Activated B cell treated with CpG ODN at 0.5 μM for 24 hours (primary cell): Measurements from ENCODE around the gene SLC35F4. TPM values are rescaled to one million over a fixed set of nuclear protein-coding genes. Genes with fewer than 3 reads are reported as not detected.

ENCODE experiments used
- ATAC-seq: fragments of 200-7000 bp; cut with Tn5 transposase; one replicate; pipeline ENCODE4 v1.10.0; 2021; ENCODE audit warnings: low read depth, mild to moderate bottlenecking, moderate library complexity
- CTCF ChIA-PET: fragments of 350-600 bp; sonication (Branson Sonifier 250); formaldehyde crosslinking; loops from one replicate; lab custom pipeline; 2021; ENCODE audit warnings: antibody characterized with exemption; lab: Charles Lee
- POLR2A ChIA-PET: fragments of 350-600 bp; sonication (Branson Sonifier 250); formaldehyde crosslinking; loops from one replicate; lab custom pipeline; 2021; ENCODE audit warnings: antibody characterized with exemption; lab: Charles Lee
- DNase-seq: peaks from one replicate; pipeline ENCODE4 v3.0.0; 2022
- H3K27ac Mint-ChIP-seq: one replicate; pipeline ENCODE4 v1.8.0; 2020; ENCODE audit warnings: mixed read lengths
- H3K27me3 Mint-ChIP-seq: one replicate; pipeline ENCODE4 v1.8.0; 2021; ENCODE audit warnings: mixed read lengths
- H3K36me3 Mint-ChIP-seq: one replicate; pipeline ENCODE4 v1.8.0; 2021; ENCODE audit warnings: low read depth, mixed read lengths
- H3K4me1 Mint-ChIP-seq: one replicate; pipeline ENCODE4 v1.8.0; 2021; ENCODE audit warnings: mixed read lengths
- H3K4me3 Mint-ChIP-seq: one replicate; pipeline ENCODE4 v1.8.0; 2020; ENCODE audit warnings: mild to moderate bottlenecking, mixed read lengths
- H3K9me3 Mint-ChIP-seq: one replicate; pipeline ENCODE4 v1.8.0; 2020; ENCODE audit warnings: mixed read lengths
- CTCF ChIP-seq: fragments of 200-600 bp; IDR thresholded peaks from one replicate; pipeline ENCODE4 v1.8.0; 2022; ENCODE audit warnings: antibody characterized with exemption, mild to moderate bottlenecking
- intact Hi-C: fragments of 100-400 bp; cut with micrococcal nuclease; formaldehyde crosslinking; loops from one replicate; pipeline ENCODE4 v1.15.1; 2024
- total RNA-seq: library from RNA; stranded (reverse); gene quantifications from 2 replicates; pipeline ENCODE4 v1.2.3, GENCODE V29; 2022

The SLC35F4 gene
- total RNA-seq, 1 donor from 2014 or later: not detected

- CTCF ChIA-PET: no interaction called here
- POLR2A ChIA-PET: no interaction called here
- Mint-ChIP-seq H3K9me3 (no peaks in the 10 kb centered on the region), H3K27me3 (no peaks in the 10 kb centered on the region), H3K36me3 (no peaks in the 10 kb centered on the region), H3K27ac (no peak overlapping the region), H3K4me3 (no peak overlapping the region), H3K4me1 (no peaks in the 10 kb centered on the region)
- no peak for DNase-seq
- no peak for ATAC-seq
- intact Hi-C loops: no loop called here
- no peak for TF ChIP-seq CTCF
Observed at GRCh38 chr14:57578801-57579200, 287.1 kb downstream of the SLC35F4 start.

GRCh38 chr14:57576498-57576897 is 289.4 kb downstream of the SLC35F4 start:
- Mint-ChIP-seq H3K27me3 (peaks cover 2% of the 10 kb centered on the region), H3K36me3 (no peaks in the 10 kb centered on the region), H3K4me3 (no peak overlapping the region), H3K4me1 (no peaks in the 10 kb centered on the region), H3K27ac (no peak overlapping the region), H3K9me3 (no peaks in the 10 kb centered on the region)
- no peak for TF ChIP-seq CTCF
- ChIA-PET POLR2A (no interaction called here), CTCF (no interaction called here)
- ATAC-seq (no peak), DNase-seq (no peak)
- intact Hi-C loops: no loop called here

- ATAC-seq (no peak), DNase-seq (no peak)
- Mint-ChIP-seq H3K36me3 (no peaks in the 10 kb centered on the region), H3K27me3 (peaks cover 2% of the 10 kb centered on the region), H3K27ac (no peak overlapping the region), H3K4me3 (no peak overlapping the region), H3K9me3 (no peaks in the 10 kb centered on the region), H3K4me1 (no peaks in the 10 kb centered on the region)
- intact Hi-C loops: no loop called here
- ChIA-PET CTCF (no interaction called here), POLR2A (no interaction called here)
- no peak for TF ChIP-seq CTCF
Observed at GRCh38 chr14:57575482-57575881, 290.4 kb downstream of the SLC35F4 start.

- Mint-ChIP-seq H3K36me3 (no peaks in the 10 kb centered on the region), H3K4me1 (no peaks in the 10 kb centered on the region), H3K27me3 (peaks cover 2% of the 10 kb centered on the region), H3K9me3 (no peaks in the 10 kb centered on the region), H3K27ac (no peak overlapping the region), H3K4me3 (no peak overlapping the region)
- CTCF ChIA-PET: no interaction called here
- POLR2A ChIA-PET: no interaction called here
- TF ChIP-seq CTCF: no peak
- DNase-seq: no peak
- no peak for ATAC-seq
- intact Hi-C loops: no loop called here
Observed at GRCh38 chr14:57574617-57575288, 291.1 kb downstream of the SLC35F4 start.

DNA sequence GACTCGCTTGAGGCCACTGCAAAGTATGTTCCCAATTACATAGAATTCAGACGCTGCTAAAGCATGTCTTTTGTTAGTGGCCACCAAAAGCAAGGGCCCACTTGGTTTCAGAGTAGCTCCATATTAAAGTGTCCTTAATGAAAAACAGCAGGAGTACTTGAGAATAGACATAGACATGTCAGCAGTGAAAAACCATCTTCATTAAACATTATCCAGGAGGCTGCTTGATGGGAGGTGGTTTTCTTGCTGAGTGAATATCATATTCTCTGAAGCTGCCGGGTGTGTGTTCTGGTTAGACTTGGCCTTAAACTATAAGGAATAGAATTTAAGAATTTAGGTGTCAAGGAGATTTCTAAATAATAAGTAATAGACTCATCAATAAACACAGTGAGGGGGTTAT is 292.7 kb downstream of the SLC35F4 start:
- Mint-ChIP-seq H3K4me1 (no peaks in the 10 kb centered on the region), H3K36me3 (no peaks in the 10 kb centered on the region), H3K27me3 (peaks cover 2% of the 10 kb centered on the region), H3K27ac (no peak overlapping the region), H3K9me3 (no peaks in the 10 kb centered on the region), H3K4me3 (no peak overlapping the region)
- CTCF ChIA-PET: no interaction called here
- ATAC-seq (no peak), DNase-seq (no peak)
- TF ChIP-seq CTCF: no peak
- intact Hi-C loops: no loop called here
- POLR2A ChIA-PET: no interaction called here
